Liver (tissue), 3 donors: ENCODE results near the gene ATP6V0A4.

Experiments
- ATF3 ChIP-seq: IDR thresholded peaks from 2 replicates; pipeline ENCODE4 v1.6.1; 2016; ENCODE audit warnings: antibody characterized with exemption
- FOXA1 ChIP-seq: IDR thresholded peaks from 2 replicates; pipeline ENCODE4 v1.6.1; 2016; ENCODE audit warnings: antibody characterized with exemption
- FOXA2 ChIP-seq: IDR thresholded peaks from 2 replicates; pipeline ENCODE4 v1.6.1; 2016; ENCODE audit warnings: antibody characterized with exemption
- GABPA ChIP-seq, 2 donors: IDR thresholded peaks in 1 of 2; conservative IDR thresholded peaks in 1 of 2; 2 replicates each; pipeline ENCODE4 v1.6.1; 2016; ENCODE audit warnings: antibody characterized with exemption in 2 of 2, mild to moderate bottlenecking in 1 of 2, moderate library complexity in 1 of 2
- JUND ChIP-seq, 2 donors: IDR thresholded peaks; 2 replicates each; pipeline ENCODE4 v1.6.1; 2016; ENCODE audit warnings: antibody characterized with exemption in 2 of 2
- RAD21 ChIP-seq, 2 donors: IDR thresholded peaks; 2 replicates each; pipeline ENCODE4 v1.6.1; 2016; ENCODE audit warnings: antibody characterized with exemption in 2 of 2, mild to moderate bottlenecking in 2 of 2
- REST ChIP-seq: IDR thresholded peaks from 2 replicates; pipeline ENCODE4 v1.6.1; 2016; ENCODE audit warnings: antibody characterized with exemption, mild to moderate bottlenecking
- SP1 ChIP-seq: IDR thresholded peaks from 2 replicates; pipeline ENCODE4 v1.6.1; 2018; ENCODE audit warnings: antibody characterized with exemption, mild to moderate bottlenecking
- TAF1 ChIP-seq: conservative IDR thresholded peaks from 2 replicates; pipeline ENCODE4 v1.6.1; 2016; ENCODE audit warnings: antibody characterized with exemption, mild to moderate bottlenecking
- YY1 ChIP-seq: IDR thresholded peaks from 2 replicates; pipeline ENCODE4 v1.6.1; 2016; ENCODE audit warnings: antibody characterized with exemption, mild to moderate bottlenecking
- TF ChIP-seq, protein P1 (sequence below): fragments of 150-350 bp; IDR thresholded peaks from 2 replicates; pipeline ENCODE4 v1.5.1; 2017; ENCODE audit warnings: improper control_type of control experiment, low read depth, low read length; ENCODE audit not compliant: missing input control
- TF ChIP-seq, protein P2 (sequence below): IDR thresholded peaks from 2 replicates; pipeline ENCODE4 v1.6.1; 2016; ENCODE audit warnings: antibody characterized with exemption
- donor health status: healthy.
- donor health status: healthy.

- TF ChIP-seq, protein P1, sequence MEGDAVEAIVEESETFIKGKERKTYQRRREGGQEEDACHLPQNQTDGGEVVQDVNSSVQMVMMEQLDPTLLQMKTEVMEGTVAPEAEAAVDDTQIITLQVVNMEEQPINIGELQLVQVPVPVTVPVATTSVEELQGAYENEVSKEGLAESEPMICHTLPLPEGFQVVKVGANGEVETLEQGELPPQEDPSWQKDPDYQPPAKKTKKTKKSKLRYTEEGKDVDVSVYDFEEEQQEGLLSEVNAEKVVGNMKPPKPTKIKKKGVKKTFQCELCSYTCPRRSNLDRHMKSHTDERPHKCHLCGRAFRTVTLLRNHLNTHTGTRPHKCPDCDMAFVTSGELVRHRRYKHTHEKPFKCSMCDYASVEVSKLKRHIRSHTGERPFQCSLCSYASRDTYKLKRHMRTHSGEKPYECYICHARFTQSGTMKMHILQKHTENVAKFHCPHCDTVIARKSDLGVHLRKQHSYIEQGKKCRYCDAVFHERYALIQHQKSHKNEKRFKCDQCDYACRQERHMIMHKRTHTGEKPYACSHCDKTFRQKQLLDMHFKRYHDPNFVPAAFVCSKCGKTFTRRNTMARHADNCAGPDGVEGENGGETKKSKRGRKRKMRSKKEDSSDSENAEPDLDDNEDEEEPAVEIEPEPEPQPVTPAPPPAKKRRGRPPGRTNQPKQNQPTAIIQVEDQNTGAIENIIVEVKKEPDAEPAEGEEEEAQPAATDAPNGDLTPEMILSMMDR = no peak
- TF ChIP-seq FOXA1 = no peak
- no peak for TF ChIP-seq RAD21 (IDR thresholded peaks at IDR 0.05)
- no peak for TF ChIP-seq TAF1
- no peak for TF ChIP-seq FOXA2
- TF ChIP-seq REST = no peak
- TF ChIP-seq YY1 = no peak
- no peak for TF ChIP-seq ATF3
- TF ChIP-seq JUND (IDR thresholded peaks at IDR 0.05) = no peak
- TF ChIP-seq, protein P2, sequence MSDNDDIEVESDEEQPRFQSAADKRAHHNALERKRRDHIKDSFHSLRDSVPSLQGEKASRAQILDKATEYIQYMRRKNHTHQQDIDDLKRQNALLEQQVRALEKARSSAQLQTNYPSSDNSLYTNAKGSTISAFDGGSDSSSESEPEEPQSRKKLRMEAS = no peak
- TF ChIP-seq SP1 = no peak
- no peak for TF ChIP-seq GABPA (IDR thresholded peaks at IDR 0.05 in 1 of 2, conservative IDR thresholded peaks at IDR 0.05 in 1 of 2)
Observed at GRCh38 chr7:138755331-138755747, 42.7 kb downstream of the ATP6V0A4 start.
